CD4-positive, alpha-beta T cell treated with Interferon gamma for 1 hour (primary cell): ENCODE results near the gene OPCML.

ENCODE experiments used
- DNase-seq: peaks from one replicate; pipeline ENCODE4 v3.0.0-alpha.2; 2020

Gene OPCML

DNA sequence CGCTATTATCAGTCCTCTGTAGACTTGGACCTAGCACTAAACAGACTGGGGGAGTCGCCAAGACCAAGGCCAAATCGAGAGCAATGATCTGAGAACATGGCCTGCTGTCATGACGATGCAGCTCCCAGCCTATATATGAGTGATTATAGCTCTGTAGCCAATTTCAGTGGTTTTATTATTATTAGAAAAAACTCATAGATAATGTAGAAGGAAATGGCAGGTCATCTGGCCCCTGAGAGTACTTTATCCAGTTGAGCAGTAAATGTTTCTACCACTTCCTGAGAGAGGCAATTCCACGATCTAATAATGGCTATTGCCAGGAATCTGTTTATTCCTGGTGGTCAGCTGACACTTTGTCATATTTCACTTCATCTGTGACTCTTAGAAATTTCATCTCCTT, 666.7 kb downstream of the OPCML start:
- no peak for DNase-seq

DNA sequence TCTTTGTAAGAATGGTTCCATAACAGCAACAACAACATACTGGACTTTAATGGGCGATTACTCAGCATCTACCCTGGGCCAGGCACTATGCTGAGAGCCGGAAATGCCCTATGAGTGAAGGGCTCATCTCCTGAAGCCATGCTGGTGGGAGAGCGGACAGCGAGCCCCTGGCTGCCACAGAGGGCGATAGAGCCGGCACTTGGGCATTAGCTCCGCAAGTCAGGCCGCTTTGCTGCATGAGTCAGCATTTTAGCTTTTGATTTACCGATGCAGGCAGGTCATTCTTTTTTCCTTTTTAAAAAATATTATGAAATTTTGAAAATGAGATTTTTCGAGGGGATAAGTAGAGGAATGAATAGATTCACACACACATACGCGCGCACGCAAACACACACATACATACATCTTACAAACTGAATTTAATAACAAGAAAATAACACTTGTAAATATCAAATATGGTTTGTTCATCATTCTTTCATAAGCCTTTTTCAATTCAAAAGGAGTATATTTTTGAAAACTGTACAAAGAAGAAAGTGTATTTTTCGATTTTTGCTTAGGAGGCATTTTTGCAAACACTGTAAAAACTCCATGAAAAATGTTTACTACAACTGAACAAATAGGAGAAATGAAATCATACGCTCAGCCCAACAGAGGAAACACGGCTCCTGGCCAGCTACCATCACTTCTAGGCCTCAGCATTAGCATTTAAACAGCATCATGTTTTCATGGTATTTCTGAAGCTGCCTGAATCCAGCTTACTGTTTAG, 667.3 kb downstream of the OPCML start:
- no peak for DNase-seq

DNA sequence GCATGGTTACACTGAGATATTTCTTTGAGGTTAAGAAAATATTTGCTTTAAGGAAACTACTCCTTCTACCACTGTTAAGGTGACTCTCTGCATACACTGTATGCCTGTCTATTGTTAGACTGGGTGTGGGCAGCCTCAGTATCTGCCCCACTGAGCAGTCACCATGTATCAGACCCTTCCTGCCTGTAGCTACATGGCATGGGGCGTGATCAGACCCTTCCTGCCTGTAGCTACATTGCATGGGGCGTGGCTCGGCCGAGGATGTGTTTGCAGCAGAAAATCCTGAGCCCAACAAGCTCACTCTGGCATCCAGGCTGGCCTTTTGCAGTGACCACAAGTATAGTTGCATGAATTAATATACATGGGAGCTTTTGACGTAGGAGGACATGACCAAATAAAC, 669.4 kb downstream of the OPCML start:
- no peak for DNase-seq

DNA sequence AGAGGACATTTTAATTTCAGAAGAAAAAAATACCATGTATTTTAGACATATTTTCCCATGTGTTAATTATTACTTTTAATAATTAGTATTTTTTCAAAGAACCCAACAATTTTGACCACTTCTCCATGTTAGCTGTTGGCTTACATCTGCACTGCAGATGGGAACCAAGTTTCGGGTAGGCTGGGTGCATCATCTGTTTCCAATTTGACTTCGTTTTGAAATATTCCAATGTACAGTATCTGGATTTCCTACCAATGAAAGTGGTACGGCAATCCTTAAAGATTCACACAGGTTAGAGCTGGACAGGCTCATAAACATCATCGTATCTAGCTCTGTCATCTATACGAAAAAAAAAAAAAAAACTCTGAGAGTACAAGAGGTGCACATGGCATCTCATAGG, 670.2 kb downstream of the OPCML start:
- no peak for DNase-seq

DNA sequence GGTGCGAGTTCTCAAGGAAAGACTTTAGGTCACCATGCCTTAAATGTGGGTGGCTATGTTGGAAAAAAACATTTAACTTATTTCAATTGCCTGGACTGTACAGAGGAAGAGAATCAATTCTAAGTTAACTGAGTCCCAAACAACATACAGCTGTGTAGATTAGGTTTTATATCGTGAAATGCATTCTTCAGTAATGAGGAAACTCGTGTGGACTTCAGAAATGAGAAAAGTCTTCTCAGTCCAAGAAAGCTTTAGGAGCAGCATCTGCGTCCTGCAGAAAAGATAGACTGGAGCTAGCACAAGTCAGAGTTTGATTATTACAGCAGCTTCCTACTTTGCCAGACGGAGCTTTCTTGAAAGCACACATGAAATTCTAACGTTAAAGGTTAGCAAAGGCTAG, 673.0 kb downstream of the OPCML start:
- DNase-seq = no peak

DNA sequence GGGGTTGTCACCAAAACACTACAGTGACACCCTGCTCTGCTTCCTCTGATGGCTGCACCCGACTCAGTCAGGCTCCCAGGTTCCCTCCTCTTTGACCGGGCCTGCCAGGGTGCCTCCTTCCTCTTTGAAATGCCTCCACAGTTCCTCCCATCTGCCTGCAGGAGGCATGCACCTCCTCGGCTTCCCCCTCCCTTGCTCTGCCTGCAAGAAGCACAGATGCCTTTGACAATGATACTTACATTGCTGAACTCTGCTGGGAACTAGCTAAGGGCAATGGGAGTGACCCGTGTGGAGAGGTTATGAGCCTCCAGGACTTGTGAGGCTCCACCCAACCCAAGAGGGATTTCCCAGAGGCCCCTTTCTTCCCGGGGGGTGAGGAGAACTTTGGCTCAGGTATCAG, 674.1 kb downstream of the OPCML start:
- no peak for DNase-seq

DNA sequence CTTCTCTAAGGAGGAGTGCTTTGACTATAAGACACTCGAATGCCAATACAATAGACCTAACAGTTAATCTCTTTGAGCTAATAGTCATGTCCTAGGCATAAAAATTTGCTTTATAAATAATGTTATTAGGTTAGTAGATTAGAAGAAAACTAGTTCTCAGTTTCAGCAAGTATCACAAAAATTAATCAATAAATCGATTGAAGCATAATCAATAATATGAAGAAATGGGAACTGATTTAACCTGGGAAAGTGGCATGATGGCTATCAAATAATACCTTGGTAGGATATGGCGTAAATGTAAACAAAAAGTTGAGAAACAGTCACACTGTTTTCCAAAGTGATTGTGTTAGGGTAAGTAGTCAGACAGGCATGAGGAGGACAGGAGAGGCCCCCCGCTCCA, 676.3 kb downstream of the OPCML start:
- no peak for DNase-seq

DNA sequence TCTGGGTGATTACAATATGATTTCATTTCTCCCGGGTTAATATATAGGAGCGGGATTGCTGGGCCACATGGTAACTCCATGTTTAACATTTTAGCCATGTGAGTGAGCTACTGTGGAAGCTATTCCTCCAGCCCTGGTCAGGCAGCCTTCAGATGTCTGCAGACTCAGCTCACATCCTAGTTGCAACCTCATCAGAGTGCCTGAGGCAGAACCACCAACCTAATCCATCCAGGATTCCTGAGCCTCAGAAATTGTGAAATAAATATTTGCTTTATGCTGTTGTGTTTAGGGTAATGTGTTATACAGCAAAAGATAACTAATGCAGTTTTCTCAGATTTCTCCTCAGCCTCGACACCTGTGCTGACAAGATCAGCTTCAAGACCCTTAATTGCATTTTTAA, 676.8 kb downstream of the OPCML start:
- no peak for DNase-seq

DNA sequence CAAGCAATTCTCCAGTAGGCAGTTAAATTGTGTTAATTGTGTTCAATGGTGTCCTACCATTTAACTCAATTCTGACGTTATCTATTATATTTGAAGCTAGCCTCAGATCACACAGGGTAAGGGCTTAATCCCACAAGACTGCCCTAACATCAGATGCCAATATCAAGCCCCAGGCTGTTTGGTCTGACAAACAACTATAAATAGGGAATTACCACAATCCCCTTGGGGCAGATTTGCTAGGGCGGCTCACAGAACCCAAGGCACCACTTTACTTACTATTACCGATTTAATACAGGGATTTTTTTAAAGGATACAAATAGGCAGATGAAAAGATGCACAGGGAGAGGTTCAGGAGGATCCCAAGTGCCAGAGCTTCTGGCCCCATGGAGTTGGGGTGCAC, 678.4 kb downstream of the OPCML start:
- DNase-seq = no peak

DNA sequence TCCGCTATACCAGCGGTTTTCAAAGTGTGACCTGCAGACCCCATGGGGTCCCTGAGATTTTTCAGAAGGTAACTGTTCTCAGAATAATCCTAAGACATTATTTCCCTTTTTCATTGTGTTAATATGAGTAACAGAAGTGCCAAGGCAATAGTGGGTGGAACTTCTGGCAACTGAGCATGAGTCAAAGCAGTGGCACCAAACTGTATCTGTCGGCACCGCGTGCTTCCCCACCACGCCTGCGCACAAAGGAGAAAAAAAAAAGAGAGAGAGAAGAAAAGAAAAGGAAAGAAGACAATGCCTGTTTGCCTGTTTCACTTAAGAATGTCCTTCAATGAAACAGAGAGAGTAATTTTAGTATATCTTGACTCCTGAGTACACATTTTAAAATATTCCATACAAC, 679.9 kb downstream of the OPCML start:
- DNase-seq = no peak

DNA sequence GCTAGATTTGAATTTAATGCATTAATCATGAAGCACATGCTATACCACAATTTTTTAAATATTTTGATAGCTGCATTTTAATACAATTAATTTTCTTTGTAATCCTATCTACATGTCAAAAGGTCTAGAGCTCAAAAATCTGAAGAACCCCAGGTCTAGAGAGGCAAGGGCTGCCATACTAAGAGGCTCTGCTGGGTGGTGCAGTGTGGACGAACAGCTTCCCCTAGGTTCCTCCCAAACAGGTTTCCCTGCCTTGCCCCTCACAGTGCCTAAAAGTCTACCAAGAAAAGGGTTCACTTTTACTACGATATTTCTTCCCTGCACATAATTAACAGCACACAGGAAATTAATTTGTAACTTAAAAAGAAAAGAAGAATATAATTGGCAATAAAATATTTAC, 681.1 kb downstream of the OPCML start:
- DNase-seq = no peak

DNA sequence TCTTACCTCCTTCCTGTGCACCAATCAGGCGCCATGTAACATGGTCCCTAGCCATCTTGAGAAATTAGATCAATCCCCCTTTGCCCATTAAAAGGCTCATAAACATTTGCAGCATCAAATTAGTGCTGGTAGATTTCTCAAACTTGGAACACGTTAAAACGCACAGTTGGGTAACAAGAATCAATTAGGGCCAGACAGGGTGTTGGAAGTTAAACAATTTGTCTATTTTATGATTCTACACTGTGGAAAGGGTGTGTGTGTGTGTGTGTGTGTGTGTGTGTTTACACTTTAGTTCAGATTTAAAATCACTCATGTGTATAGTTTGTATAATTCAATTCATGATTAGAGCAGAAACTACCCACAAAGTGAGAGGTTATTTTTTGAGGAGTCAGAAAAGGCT, 682.0 kb downstream of the OPCML start:
- DNase-seq = no peak

DNA sequence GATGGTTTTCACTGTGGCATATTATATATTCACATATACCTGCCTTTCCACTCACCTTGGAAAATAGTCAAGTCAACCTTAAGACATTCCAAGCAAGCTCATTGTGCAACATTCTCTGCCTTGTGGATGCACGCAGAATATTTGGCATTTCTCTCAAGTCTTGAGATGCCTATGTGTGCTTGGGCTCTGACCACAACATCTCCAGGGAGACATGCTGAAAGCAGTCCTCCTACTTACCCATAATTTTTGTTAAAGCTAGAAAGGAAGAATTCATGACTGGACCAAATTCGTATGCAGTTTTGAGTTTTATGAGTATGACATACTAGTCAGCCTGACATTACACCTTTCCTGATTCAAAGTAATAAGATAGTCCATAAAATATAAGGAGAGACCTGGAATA, 684.0 kb downstream of the OPCML start:
- DNase-seq = no peak

DNA sequence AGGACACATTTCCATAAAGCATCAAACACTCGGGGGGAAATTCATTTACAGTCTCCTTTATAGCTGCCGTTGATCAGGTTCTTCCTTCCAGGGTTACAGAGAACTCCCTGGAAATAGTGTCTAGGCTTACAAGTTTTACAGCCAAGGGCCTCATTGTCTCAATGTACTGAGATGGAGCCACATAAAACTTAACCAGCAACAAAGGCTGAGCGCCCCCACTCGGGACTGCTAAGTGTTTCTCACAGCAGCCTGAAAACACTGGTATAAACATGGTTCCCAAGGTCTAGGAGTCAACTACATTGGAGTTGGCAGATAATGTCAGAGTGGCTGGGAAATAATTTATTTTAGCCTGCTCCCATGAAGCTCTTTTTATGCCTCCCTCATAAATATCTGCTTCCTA, 686.2 kb downstream of the OPCML start:
- no peak for DNase-seq

DNA sequence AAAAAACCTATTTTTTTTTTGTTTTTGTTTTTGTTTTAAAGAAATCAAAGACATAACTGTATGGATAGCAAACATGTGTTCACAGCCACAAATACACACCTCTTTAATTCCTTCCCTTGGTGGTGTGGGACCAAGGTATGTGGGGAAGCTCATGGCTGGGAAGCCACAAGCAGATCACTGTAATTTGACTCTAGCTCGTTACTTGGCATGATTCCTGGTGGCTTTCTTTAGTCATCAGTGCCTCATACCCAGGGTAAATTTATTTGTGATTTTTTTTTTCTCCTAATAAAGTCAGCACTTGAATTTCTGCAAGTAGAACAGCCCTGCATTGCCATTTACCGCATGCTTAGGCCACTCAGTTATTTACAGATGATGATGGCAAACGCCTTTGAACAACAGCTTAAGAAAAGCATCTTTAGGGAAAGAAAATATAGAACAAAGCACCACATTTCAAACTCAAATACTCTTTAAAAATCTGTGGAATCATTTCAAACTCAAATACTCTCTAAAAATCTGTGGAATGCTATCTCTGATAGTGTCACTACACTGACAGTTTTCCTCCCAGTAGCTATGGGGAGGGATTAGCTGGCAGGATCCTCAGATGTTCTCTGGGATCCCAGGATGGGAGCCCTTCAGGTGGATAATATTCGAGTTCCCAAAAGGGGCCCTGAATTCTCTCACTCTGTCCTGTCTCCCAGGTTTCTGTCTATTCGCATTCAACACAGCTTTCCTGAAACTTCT, 687.2 kb downstream of the OPCML start:
- no peak for DNase-seq

DNA sequence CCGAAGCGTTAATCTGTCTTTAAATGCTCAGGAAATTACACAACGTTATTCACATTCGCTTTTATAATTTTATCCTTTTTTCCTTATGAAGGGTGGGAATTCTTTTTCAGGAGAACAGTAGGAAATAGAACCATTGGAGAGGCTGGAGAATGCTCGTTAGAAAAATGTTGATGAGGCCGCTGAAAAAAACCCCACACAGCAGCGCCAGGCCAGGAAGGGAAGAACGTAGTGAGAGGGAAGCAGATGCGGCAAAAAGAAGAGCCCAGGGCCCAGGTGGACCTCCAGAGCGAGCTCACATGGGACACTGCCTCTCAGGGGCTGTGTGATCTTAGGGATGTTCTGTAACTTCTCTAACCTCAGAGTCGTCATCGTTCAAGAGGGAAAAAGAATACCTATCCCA, 691.6 kb downstream of the OPCML start:
- no peak for DNase-seq

DNA sequence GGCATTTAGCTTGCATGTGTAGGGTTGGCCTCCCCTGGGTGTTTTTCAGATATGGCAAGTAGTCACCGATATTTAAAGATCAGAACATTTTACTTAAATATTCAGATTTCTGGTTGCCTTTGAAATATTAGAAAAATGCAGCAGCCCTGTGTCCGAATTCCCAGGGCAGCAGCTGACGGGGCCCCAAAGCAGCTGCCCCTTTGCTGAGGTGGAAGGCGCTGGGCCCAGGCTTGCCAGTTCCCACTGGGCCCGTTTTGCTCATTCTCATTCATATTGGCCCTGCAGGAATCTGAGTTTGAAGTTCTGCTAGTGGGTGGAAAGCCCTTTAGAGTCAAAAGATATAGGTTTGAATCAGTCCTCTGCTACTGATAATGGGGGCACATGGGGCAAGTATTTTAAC, 692.1 kb downstream of the OPCML start:
- no peak for DNase-seq

DNA sequence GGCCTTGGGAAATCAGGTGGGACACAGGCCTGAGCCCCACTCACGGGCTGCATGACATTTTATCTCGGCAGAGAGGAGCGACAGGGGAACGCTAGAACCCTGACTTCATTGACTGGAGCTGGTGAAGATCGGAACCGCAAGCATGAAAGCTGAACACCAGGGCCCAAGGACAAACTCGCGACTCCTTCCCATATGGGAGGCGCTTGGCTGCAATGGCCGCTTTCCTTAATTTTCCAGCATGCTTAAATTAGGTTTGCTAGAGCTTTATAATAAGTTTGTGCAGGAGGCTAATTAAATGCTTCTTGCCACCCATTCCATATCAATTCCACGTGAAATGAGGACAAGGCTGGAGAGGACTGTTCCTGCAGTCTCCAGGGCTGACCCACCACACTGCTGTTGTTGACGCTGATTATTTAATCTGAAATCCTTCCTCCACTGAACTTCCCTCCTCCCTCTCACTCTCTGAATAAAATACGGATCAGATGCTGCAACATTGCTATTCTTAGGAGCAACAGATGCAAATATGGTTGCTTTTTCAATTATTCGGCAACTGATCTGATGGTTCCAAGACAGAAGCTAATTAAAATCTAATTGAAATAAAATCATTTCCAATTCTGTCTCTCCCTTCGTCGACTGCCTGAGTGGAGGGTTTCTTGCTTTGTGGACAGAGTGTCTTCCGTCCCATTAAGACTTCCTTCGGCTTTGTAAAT, 692.9 kb downstream of the OPCML start:
- no peak for DNase-seq

DNA sequence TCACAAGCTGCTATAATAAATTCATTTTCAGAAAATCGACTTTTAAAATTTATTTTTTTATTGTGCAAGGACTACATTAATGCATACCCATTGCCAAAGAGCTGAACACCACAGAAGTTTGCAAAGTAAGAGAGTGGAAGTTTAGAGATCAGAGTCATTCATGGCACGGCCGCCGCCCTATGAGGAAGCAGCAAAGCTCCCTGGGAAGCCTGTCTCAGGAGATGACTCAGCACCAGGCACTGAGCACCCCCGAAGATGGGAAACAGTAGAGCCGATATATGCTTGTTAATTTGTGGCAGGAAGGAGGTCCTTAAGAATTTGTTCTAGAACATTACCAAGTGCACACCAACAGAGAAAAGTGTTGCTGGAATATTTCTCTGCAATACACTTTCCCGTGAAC, 693.7 kb downstream of the OPCML start:
- no peak for DNase-seq

DNA sequence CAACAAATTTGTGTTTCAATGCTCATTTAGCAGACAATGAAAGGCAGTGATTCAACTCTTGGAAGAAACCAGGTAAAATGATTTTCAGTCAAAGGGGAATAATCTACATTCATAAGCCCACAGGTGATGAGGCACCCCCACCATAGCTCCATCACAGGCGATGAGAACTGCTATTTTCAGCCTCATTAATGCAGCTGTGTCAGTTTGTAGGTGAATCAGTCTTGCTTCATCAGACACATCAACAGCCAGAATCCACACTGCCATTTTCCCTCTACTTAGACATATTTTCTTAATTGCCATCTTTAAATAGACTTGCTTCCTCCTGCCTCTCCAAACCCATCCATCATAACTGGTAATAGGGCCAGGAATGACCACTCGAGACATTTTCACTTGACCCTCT, 701.0 kb downstream of the OPCML start:
- no peak for DNase-seq

DNA sequence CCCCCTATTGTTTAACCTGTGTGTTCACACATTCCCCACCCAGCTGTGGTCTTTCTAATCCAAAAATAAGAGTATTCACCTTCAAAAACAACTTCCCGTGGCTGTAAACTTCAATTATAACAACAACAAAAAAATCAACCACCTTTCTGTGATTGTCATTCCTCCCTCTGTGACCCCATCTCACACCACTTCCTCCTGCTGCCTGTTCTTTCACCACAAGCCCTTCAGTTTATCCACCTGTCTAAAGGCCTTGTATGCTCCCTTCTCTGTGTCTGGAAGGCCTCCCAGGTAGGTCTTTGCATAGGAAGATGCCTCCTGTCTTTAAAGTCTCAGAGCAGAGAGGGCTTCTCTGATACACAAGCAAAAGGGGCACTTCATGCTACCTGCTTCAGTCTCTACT, 707.7 kb downstream of the OPCML start:
- DNase-seq = no peak

DNA sequence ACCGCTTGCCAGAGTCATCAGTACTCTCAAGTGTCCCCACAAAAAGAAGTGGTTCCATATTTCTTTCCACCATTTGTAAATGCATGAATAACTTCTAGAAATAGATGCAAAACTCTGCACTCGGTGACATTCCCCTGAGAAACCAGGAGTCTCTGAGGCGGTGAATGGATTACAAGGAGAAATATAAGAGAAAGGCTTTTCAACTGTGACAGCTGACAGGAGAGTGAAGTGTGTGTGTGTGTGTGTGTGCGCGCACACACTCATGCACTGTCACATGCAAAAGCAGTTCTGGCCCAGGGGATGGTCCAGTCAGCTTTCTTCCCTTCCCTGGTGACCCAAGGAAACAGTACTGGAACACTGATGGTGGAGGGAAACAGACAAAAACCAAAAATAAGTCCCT, 710.0 kb downstream of the OPCML start:
- DNase-seq = no peak

DNA sequence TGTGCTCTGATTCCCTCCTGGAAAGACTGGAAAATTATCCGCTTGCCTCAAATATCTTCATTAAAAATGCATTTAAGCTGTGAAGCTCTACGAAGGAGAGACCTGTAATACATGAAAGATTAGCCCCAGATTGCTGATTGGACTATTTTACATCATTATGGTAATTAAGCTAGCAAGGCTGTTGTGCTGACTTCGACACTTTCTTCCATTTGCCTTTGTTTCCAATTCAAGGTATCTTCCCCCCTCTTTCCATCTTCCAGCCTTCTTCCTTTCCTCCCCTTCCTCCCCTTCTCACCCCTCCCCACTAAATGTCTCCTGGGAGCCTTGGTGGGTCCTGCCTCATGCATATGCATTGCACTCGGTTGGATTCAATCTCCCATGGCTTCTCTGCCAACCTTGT, 710.8 kb downstream of the OPCML start:
- no peak for DNase-seq

DNA sequence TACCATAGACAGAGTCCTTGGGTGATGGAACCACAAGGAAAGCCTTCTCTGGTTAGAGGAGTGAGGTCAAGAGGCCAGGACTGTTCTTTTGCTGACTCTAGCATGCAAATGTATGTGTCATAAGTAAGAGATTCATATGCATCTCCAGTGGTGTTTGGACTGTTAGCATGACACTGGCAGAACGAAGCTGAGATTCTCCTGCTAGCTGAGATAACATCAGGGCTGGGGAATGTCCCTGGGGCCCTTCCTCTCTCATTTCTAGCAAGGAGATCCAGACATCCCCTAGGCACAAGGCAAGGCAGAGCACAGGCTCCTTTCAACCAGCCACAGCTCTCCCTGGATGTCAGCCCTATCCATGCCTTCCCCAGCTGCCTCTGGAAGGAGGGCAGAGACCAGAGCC, 711.3 kb downstream of the OPCML start:
- DNase-seq = no peak
